NCI-H1694 (cell line): ENCODE measurements around the gene LAMTOR2.
A peak's percentile ranks its signal among the peaks of the same experiment; 100 is the strongest.

Source experiments
- DNase-seq: peaks from one replicate; lab custom pipeline; 2025; lab: John Stamatoyannopoulos, UW

Gene LAMTOR2

GRCh38 chr1:156076609-156077429, 22.2 kb downstream of the LAMTOR2 start:
- no peak for DNase-seq

- DNase-seq = no peak
Observed at GRCh38 chr1:156077430-156077760, 22.8 kb downstream of the LAMTOR2 start.

GRCh38 chr1:156078728-156079127, 24.1 kb downstream of the LAMTOR2 start:
- no peak for DNase-seq

- no peak for DNase-seq
Observed at GRCh38 chr1:156079762-156080161, 25.2 kb downstream of the LAMTOR2 start.

- no peak for DNase-seq
Observed at GRCh38 chr1:156080241-156080862, 25.8 kb downstream of the LAMTOR2 start.

GRCh38 chr1:156080863-156081179, 26.2 kb downstream of the LAMTOR2 start:
- DNase-seq = no peak

- no peak for DNase-seq
Observed at GRCh38 chr1:156081180-156081916, 26.8 kb downstream of the LAMTOR2 start.

- DNase-seq = peak; percentile 58
Observed at GRCh38 chr1:156081917-156082308, 27.3 kb downstream of the LAMTOR2 start.

- peak; percentile 91 for DNase-seq
Observed at GRCh38 chr1:156082309-156083091, 27.9 kb downstream of the LAMTOR2 start, which contains the start of gene MEX3A. Gene MEX3A (minus strand): TSS chr1:156082465. CDS start chr1:156081998, 467 bp downstream.

GRCh38 chr1:156083800-156084790, 29.5 kb downstream of the LAMTOR2 start:
- DNase-seq = no peak

GRCh38 chr1:156086256-156086662, 31.7 kb downstream of the LAMTOR2 start:
- DNase-seq = no peak

- DNase-seq = peak; percentile 45
Observed at GRCh38 chr1:156089704-156090103, 35.1 kb downstream of the LAMTOR2 start.

- no peak for DNase-seq
Observed at GRCh38 chr1:156090138-156090839, 35.7 kb downstream of the LAMTOR2 start.

GRCh38 chr1:156090840-156091188, 36.2 kb downstream of the LAMTOR2 start:
- DNase-seq = peak; percentile 92

GRCh38 chr1:156091610-156092009, 37.0 kb downstream of the LAMTOR2 start:
- no peak for DNase-seq

GRCh38 chr1:156095906-156096508, 41.4 kb downstream of the LAMTOR2 start:
- no peak for DNase-seq

GRCh38 chr1:156096640-156097391, 42.2 kb downstream of the LAMTOR2 start:
- peak; percentile 96 for DNase-seq

- no peak for DNase-seq
Observed at GRCh38 chr1:156097499-156098178, 43.1 kb downstream of the LAMTOR2 start.

- no peak for DNase-seq
Observed at GRCh38 chr1:156098784-156099183, 44.2 kb downstream of the LAMTOR2 start.
